ENCODE data around the gene CD83. TPM values are rescaled to one million over a fixed set of nuclear protein-coding genes. Genes with fewer than 3 reads are reported as not detected.
A peak's percentile ranks its signal among the peaks of the same experiment; 100 is the strongest.

CD83 gene
- total RNA-seq, 5 donors from 2014 or later (not counting 1 experiment from before 2014, with no cell fraction given) = 6.4 to 30.9 (median 11.6) TPM

DNA sequence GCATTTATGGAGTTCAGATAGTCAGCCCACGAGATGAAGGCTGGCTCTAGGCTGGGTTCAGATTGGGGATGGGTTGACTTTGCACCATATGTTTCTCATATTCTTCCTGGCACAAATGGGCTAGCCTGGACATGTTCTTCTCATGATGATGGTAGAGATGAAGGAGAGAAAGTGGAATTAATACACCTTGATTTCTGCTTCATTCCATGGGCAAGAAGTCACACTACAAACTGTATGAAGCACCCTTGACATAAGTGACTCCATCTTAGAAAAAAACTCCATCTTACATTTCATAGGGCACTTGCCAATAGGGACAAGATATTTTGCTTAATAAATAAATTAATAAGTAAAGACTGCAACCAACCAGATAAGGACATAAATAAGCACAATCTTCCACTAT, 12.0 kb upstream of the CD83 start:
- Mint-ChIP-seq H3K27me3 (peaks cover 10 to 13% of the 10 kb centered on the region in 2 donors), H3K36me3 (no peaks in the 10 kb centered on the region), H3K27ac (no peak overlapping the region), H3K9me3 (peaks cover 0 to 10% (median 5%) of the 10 kb centered on the region in 3 donors), H3K4me3 (no peak overlapping the region), H3K4me1 (peaks cover 27 to 35% (median 34%) of the 10 kb centered on the region in 3 donors)
- no CpG with 5 or more reads among the region's 1 CpG for WGBS (ENCODE audit: insufficient coverage)
- ATAC-seq (replicated peaks in 1 of 4) = no peak
- Histone ChIP-seq H3K9me3 (peaks cover 4% of the 10 kb centered on the region), H3K4me1 (ENCODE audit: control insufficient read depth in 1 of 2, extremely low read depth in 1 of 2, insufficient read depth in 2 of 2, low read length in 2 of 2) (peaks cover 9 to 15% of the 10 kb centered on the region in 2 experiments), H3K27ac (ENCODE audit: low read length) (no peak overlapping the region), H3K4me3 (ENCODE audit: control insufficient read depth in 1 of 2, extremely low read depth in 1 of 2, low read length in 1 of 2) (no peak overlapping the region), H3K36me3 (ENCODE audit: control insufficient read depth in 2 of 2, extremely low read depth in 1 of 2, insufficient read depth in 1 of 2, low read length in 1 of 2) (no peaks in the 10 kb centered on the region), H3K27me3 (replicated peaks in 1 of 2; ENCODE audit: control insufficient read depth in 2 of 2, extremely low read depth in 1 of 2, insufficient read depth in 2 of 2, low read length in 1 of 2) (peaks cover 0 to 15% of the 10 kb centered on the region in 2 experiments)
- CTCF ChIA-PET = no interaction called here
- no peak for DNase-seq
- POLR2A ChIA-PET = no interaction called here

DNA sequence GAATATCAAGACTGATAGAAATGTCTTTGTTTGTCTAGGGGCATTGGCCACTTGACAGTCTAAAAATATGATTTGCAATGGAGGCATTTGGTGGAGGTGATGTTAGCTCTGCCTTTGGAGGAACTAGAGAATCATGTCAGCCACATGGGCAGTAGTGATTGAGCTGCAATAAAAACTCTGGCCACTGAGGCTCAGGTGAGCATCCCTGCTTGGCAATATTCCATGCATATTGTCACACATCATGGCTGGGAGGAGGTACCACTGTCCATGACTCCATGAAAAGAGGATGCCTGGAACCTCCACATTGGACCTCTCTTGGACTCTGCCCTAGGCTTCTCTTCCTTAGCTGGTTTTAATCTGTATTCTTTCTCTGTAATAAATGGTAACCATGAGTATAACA, 10.6 kb upstream of the CD83 start:
- H3K27me3 ChIP-seq (replicated peaks in 1 of 2; ENCODE audit: control insufficient read depth in 2 of 2, extremely low read depth in 1 of 2, insufficient read depth in 2 of 2, low read length in 1 of 2) = peaks cover 0 to 15% of the 10 kb centered on the region in 2 experiments
- Mint-ChIP-seq H3K27me3 (peaks cover 10 to 13% of the 10 kb centered on the region in 2 donors), H3K4me1 (peaks cover 25 to 33% (median 32%) of the 10 kb centered on the region in 3 donors), H3K36me3 (no peaks in the 10 kb centered on the region), H3K4me3 (no peak overlapping the region), H3K9me3 (peaks cover 0 to 10% (median 5%) of the 10 kb centered on the region in 3 donors), H3K27ac (no peak overlapping the region)
- no peaks in the 10 kb centered on the region for H3K36me3 ChIP-seq (ENCODE audit: control insufficient read depth in 2 of 2, extremely low read depth in 1 of 2, insufficient read depth in 1 of 2, low read length in 1 of 2)
- ChIA-PET POLR2A (interaction anchor here in 1 of 2 donors (0.5 kb wide), 1 partner anchor 326 kb away, joined by 4 read pairs; no protein-coding TSS in a partner anchor), CTCF (no interaction called here)
- no peak overlapping the region for H3K4me3 ChIP-seq (ENCODE audit: control insufficient read depth in 1 of 2, extremely low read depth in 1 of 2, low read length in 1 of 2)
- peaks cover 4% of the 10 kb centered on the region for H3K9me3 ChIP-seq
- no peak for DNase-seq
- no peak for ATAC-seq (replicated peaks in 1 of 4)
- no peak overlapping the region for H3K27ac ChIP-seq (ENCODE audit: low read length)
- peaks cover 9 to 15% of the 10 kb centered on the region in 2 experiments for H3K4me1 ChIP-seq (ENCODE audit: control insufficient read depth in 1 of 2, extremely low read depth in 1 of 2, insufficient read depth in 2 of 2, low read length in 2 of 2)

DNA sequence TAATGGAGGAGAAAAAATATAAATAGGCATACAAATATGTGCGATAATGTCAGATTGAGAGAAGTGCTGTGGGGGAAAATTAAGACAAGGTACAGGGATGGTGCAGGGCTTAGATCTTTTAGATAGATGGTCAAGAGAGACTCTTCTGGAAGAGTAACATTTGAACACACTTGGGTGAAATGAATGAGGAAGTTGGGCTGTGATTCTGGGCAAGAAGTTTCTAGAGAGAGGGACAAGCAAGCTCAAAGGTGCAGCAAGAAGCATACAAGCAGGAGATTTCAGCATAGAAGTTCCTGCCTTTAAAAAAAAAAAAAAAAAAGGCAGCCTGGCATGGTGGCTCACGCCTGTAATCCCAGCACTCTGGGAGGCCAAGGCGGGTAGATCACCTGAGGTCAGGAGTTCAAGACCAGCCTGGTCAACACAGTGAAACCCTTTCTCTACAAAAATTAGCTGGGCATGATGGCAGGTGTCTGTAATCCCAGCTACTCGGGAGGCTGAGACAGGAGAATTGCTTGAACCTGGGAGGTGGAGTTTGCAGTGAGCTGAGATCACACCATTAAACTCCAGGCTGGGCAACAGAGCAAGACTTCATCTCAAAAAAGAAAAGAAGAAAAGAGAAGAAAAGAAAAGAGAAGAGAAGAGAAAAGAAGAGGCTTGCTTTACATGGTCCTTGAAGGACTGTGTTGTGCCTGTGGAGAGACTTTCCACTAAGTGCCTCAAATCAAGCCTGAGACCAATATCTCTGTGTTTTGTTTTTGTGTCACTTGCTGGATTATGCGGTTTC, 9.7 kb upstream of the CD83 start:
- Histone ChIP-seq H3K9me3 (peaks cover 4% of the 10 kb centered on the region), H3K36me3 (ENCODE audit: control insufficient read depth in 2 of 2, extremely low read depth in 1 of 2, insufficient read depth in 1 of 2, low read length in 1 of 2) (no peaks in the 10 kb centered on the region), H3K27ac (ENCODE audit: low read length) (no peak overlapping the region), H3K4me3 (ENCODE audit: control insufficient read depth in 1 of 2, extremely low read depth in 1 of 2, low read length in 1 of 2) (no peak overlapping the region), H3K4me1 (ENCODE audit: control insufficient read depth in 1 of 2, extremely low read depth in 1 of 2, insufficient read depth in 2 of 2, low read length in 2 of 2) (peaks cover 9 to 15% of the 10 kb centered on the region in 2 experiments), H3K27me3 (replicated peaks in 1 of 2; ENCODE audit: control insufficient read depth in 2 of 2, extremely low read depth in 1 of 2, insufficient read depth in 2 of 2, low read length in 1 of 2) (peaks cover 0 to 11% of the 10 kb centered on the region in 2 experiments)
- ATAC-seq (replicated peaks in 1 of 4) (no peak), DNase-seq (no peak)
- WGBS (ENCODE audit: insufficient coverage) = 100% methylated on average over 1 of the region's 5 CpGs
- peak overlapping the region in 1 of 3 donors; percentile 34 for H3K4me3 Mint-ChIP-seq
- H3K36me3 Mint-ChIP-seq = no peaks in the 10 kb centered on the region
- ChIA-PET POLR2A (interaction anchor here (0.5 to 0.6 kb wide), 2 partner anchors 611 to 1117 kb away, joined by 5 read pairs; no protein-coding TSS in a partner anchor), CTCF (interaction anchor here (0.6 to 1.3 kb wide), 5 partner anchors 44 to 199 kb away, joined by 3 to 4 read pairs (median 3); no protein-coding TSS in a partner anchor)
- peaks cover 25 to 33% (median 32%) of the 10 kb centered on the region in 3 donors for H3K4me1 Mint-ChIP-seq
- H3K27me3 Mint-ChIP-seq = peaks cover 10 to 13% of the 10 kb centered on the region in 2 donors
- H3K27ac Mint-ChIP-seq = peak overlapping the region in 1 of 2 donors; percentile 56
- peaks cover 0 to 10% (median 5%) of the 10 kb centered on the region in 3 donors for H3K9me3 Mint-ChIP-seq

DNA sequence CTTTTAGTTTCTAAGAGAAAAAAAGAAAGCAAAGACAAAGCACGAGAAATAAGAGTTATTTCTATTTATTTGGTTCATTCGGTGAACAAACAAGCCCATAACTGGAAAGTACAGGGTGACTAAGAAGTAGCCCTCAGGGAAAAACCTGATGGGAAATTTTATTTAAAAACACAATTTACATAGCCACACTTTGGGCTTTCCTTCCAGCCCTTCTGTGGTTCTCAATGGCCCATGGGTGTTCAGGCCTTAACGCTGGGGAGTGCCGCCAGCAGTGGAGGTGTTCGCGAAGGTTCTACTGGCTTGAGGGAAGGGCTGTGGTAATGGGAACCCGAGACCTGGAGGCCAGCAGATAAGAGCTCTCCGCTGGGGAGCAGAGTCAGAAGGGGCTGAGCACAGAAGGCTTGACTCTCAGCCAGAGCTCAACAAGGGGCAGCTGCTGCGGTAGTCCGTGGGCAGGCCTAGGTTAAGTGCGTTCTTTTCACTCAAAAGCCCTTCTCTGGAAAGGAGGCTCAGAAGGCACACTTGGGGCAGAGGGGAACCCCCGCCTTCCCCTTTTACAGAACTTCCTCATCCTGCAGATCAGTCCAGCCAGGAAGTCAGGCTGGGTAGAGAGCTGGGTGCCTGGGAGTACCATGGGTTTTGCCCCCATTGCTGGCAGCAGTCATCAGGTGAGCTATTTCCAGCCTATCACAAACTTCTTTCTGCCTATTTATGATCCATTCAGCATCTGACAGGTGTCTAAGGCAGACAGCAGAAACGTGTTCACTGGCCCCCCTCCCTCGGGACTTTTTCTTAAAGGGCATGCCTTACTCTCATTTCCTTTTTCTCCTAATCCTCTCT, 8.8 kb upstream of the CD83 start:
- H3K36me3 ChIP-seq (ENCODE audit: control insufficient read depth in 2 of 2, extremely low read depth in 1 of 2, insufficient read depth in 1 of 2, low read length in 1 of 2) = no peaks in the 10 kb centered on the region
- H3K4me1 ChIP-seq (ENCODE audit: control insufficient read depth in 1 of 2, extremely low read depth in 1 of 2, insufficient read depth in 2 of 2, low read length in 2 of 2) = peaks cover 9 to 15% of the 10 kb centered on the region in 2 experiments
- no peak overlapping the region for H3K4me3 ChIP-seq (ENCODE audit: control insufficient read depth in 1 of 2, extremely low read depth in 1 of 2, low read length in 1 of 2)
- peak overlapping the region in 1 of 2 donors; percentile 13 for H3K27ac Mint-ChIP-seq
- H3K9me3 Mint-ChIP-seq = peaks cover 0 to 10% (median 5%) of the 10 kb centered on the region in 3 donors
- peaks cover 4% of the 10 kb centered on the region for H3K9me3 ChIP-seq
- H3K36me3 Mint-ChIP-seq = no peaks in the 10 kb centered on the region
- 14% methylated on average over 10 of the region's 14 CpGs for WGBS (ENCODE audit: insufficient coverage)
- ATAC-seq (replicated peaks in 1 of 4) (peak; percentile 43 to 84 (median 58)), DNase-seq (peak in 9 of 35 experiments; percentile 5 to 57 (median 24))
- peak overlapping the region in 2 of 3 donors; percentile 14 to 34 for H3K4me3 Mint-ChIP-seq
- H3K27me3 ChIP-seq (replicated peaks in 1 of 2; ENCODE audit: control insufficient read depth in 2 of 2, extremely low read depth in 1 of 2, insufficient read depth in 2 of 2, low read length in 1 of 2) = peaks cover 0 to 9% of the 10 kb centered on the region in 2 experiments
- ChIA-PET POLR2A (interaction anchor here in 1 of 2 donors (0.5 kb wide), 1 partner anchor 1116 kb away, joined by 5 read pairs; no protein-coding TSS in a partner anchor), CTCF (interaction anchor here in 1 of 2 donors (0.6 to 1.3 kb wide), 2 partner anchors 29 to 200 kb away, joined by 3 read pairs; no protein-coding TSS in a partner anchor)
- peaks cover 25 to 33% (median 32%) of the 10 kb centered on the region in 3 donors for H3K4me1 Mint-ChIP-seq
- no peak overlapping the region for H3K27ac ChIP-seq (ENCODE audit: low read length)
- H3K27me3 Mint-ChIP-seq = peaks cover 7 to 10% of the 10 kb centered on the region in 2 donors

DNA sequence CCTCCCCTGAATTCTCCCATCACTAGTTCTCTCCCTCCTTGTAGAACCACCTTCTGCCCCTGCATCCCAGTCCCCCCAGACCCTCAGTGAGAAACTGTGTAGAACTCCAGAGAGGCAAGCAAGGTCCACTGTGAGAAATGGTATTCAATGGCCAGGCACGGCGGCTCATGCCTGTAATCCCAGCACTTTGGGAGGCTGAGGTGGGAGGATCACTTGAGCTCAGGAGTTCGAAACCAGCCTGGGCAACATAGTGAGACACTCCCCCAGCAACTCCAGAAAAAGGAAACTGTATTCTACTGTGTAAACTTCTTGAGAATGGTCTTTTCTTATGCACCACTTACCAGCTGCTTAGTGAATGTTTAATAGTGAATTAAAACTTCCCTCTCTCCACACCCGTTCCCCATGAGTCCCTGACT, 8.2 kb upstream of the CD83 start:
- Mint-ChIP-seq H3K27me3 (peaks cover 7 to 10% of the 10 kb centered on the region in 2 donors), H3K4me3 (peak overlapping the region in 1 of 3 donors; percentile 34), H3K36me3 (no peaks in the 10 kb centered on the region), H3K4me1 (peaks cover 25 to 33% (median 32%) of the 10 kb centered on the region in 3 donors), H3K27ac (peak overlapping the region in 1 of 2 donors; percentile 13), H3K9me3 (peaks cover 0 to 10% (median 5%) of the 10 kb centered on the region in 3 donors)
- ChIA-PET POLR2A (no interaction called here), CTCF (interaction anchor here (0.6 to 1.3 kb wide), 4 partner anchors 12 to 201 kb away, joined by 3 to 4 read pairs (median 3); no protein-coding TSS in a partner anchor)
- ATAC-seq (replicated peaks in 1 of 4) (peak in 1 of 4 experiments; percentile 30), DNase-seq (no peak)
- peaks cover 0 to 7% of the 10 kb centered on the region in 2 experiments for H3K27me3 ChIP-seq (replicated peaks in 1 of 2; ENCODE audit: control insufficient read depth in 2 of 2, extremely low read depth in 1 of 2, insufficient read depth in 2 of 2, low read length in 1 of 2)
- no peak overlapping the region for H3K27ac ChIP-seq (ENCODE audit: low read length)
- H3K9me3 ChIP-seq = peaks cover 4% of the 10 kb centered on the region
- H3K4me1 ChIP-seq (ENCODE audit: control insufficient read depth in 1 of 2, extremely low read depth in 1 of 2, insufficient read depth in 2 of 2, low read length in 2 of 2) = peaks cover 9 to 15% of the 10 kb centered on the region in 2 experiments
- no peaks in the 10 kb centered on the region for H3K36me3 ChIP-seq (ENCODE audit: control insufficient read depth in 2 of 2, extremely low read depth in 1 of 2, insufficient read depth in 1 of 2, low read length in 1 of 2)
- no peak overlapping the region for H3K4me3 ChIP-seq (ENCODE audit: control insufficient read depth in 1 of 2, extremely low read depth in 1 of 2, low read length in 1 of 2)
- no CpG with 5 or more reads among the region's 4 CpGs for WGBS (ENCODE audit: insufficient coverage)

Measured in T-cell (primary cell).